ENCODE results near the gene JPT2. TPM values are rescaled to one million over a fixed set of nuclear protein-coding genes. Genes with fewer than 3 reads are reported as not detected.
A peak's percentile ranks its signal among the peaks of the same experiment; 100 is the strongest.

Gene JPT2
- polyA plus RNA-seq, 3 donors: 5.4 to 7.5 (median 5.8) TPM

GRCh38 chr16:1655269-1655807, 22.7 kb upstream of the JPT2 start:
- H2AFZ ChIP-seq (ENCODE audit: insufficient read depth, low read depth, low read length, poor library complexity, severe bottlenecking): no peak overlapping the region
- H3K4me2 ChIP-seq (replicated peaks; ENCODE audit: extremely low read depth, low read length, poor library complexity, severe bottlenecking): no peak overlapping the region
- no peaks in the 10 kb centered on the region for H3K27me3 ChIP-seq (ENCODE audit: control insufficient read depth in 2 of 2, insufficient read depth in 2 of 2, low read length in 2 of 2)
- H3K27ac ChIP-seq (ENCODE audit: low read depth in 1 of 2, low read length in 2 of 2): no peak overlapping the region
- H4K20me1 ChIP-seq (ENCODE audit: insufficient read depth, low read length): peaks cover 7% of the 10 kb centered on the region
- TF ChIP-seq CTCF (IDR thresholded peaks at IDR 0.05): no peak
- no peak for DNase-seq
- intact Hi-C loops (cut with micrococcal nuclease): no loop called here
- H3K4me1 ChIP-seq (ENCODE audit: control insufficient read depth in 1 of 2, insufficient read depth in 2 of 2, low read length in 2 of 2): peaks cover 0 to 5% of the 10 kb centered on the region in 2 donors
- H3K4me3 ChIP-seq (replicated peaks in 1 of 3; ENCODE audit: low read depth in 2 of 3, low read length in 3 of 3): no peak overlapping the region
- no peaks in the 10 kb centered on the region for H3K79me2 ChIP-seq (ENCODE audit: insufficient read depth, low read length)
- 84% methylated on average over 16 of the region's 16 CpGs for WGBS (ENCODE audit: insufficient coverage)
- Mint-ChIP-seq H3K36me3 (peaks cover 65 to 83% of the 10 kb centered on the region in 2 donors), H3K9me3 (peaks cover 0 to 7% (median 0%) of the 10 kb centered on the region in 7 donors), H3K4me1 (peaks cover 7% of the 10 kb centered on the region), H3K27ac (peak overlapping the region in 2 of 7 donors; percentile 69 to 75), H3K27me3 (ENCODE audit: low read depth in 3 of 3) (no peaks in the 10 kb centered on the region), H3K4me3 (no peak overlapping the region)
- H3K9me3 ChIP-seq (replicated peaks in 1 of 2; ENCODE audit: control insufficient read depth in 1 of 2, insufficient read depth in 1 of 2, low read length in 2 of 2): no peaks in the 10 kb centered on the region
- peaks cover 73 to 94% of the 10 kb centered on the region in 2 donors for H3K36me3 ChIP-seq (replicated peaks in 1 of 2; ENCODE audit: control insufficient read depth in 1 of 2, insufficient read depth in 2 of 2, low read length in 2 of 2)
- H3K9ac ChIP-seq (ENCODE audit: insufficient read depth, low read length, poor library complexity, severe bottlenecking): no peak overlapping the region

GRCh38 chr16:1655909-1656807, 21.9 kb upstream of the JPT2 start:
- Histone ChIP-seq H3K27ac (ENCODE audit: low read depth in 1 of 2, low read length in 2 of 2) (no peak overlapping the region), H3K4me3 (replicated peaks in 1 of 3; ENCODE audit: low read depth in 2 of 3, low read length in 3 of 3) (no peak overlapping the region), H3K27me3 (ENCODE audit: control insufficient read depth in 2 of 2, insufficient read depth in 2 of 2, low read length in 2 of 2) (no peaks in the 10 kb centered on the region), H3K4me2 (replicated peaks; ENCODE audit: extremely low read depth, low read length, poor library complexity, severe bottlenecking) (no peak overlapping the region), H3K4me1 (ENCODE audit: control insufficient read depth in 1 of 2, insufficient read depth in 2 of 2, low read length in 2 of 2) (peaks cover 0 to 5% of the 10 kb centered on the region in 2 donors), H2AFZ (ENCODE audit: insufficient read depth, low read depth, low read length, poor library complexity, severe bottlenecking) (no peak overlapping the region), H3K36me3 (replicated peaks in 1 of 2; ENCODE audit: control insufficient read depth in 1 of 2, insufficient read depth in 2 of 2, low read length in 2 of 2) (peaks cover 69 to 93% of the 10 kb centered on the region in 2 donors), H3K9ac (ENCODE audit: insufficient read depth, low read length, poor library complexity, severe bottlenecking) (no peak overlapping the region), H3K79me2 (ENCODE audit: insufficient read depth, low read length) (no peaks in the 10 kb centered on the region), H4K20me1 (ENCODE audit: insufficient read depth, low read length) (peaks cover 7% of the 10 kb centered on the region), H3K9me3 (replicated peaks in 1 of 2; ENCODE audit: control insufficient read depth in 1 of 2, insufficient read depth in 1 of 2, low read length in 2 of 2) (no peaks in the 10 kb centered on the region)
- H3K4me1 Mint-ChIP-seq: peaks cover 7% of the 10 kb centered on the region
- H3K4me3 Mint-ChIP-seq: no peak overlapping the region
- no peaks in the 10 kb centered on the region for H3K27me3 Mint-ChIP-seq (ENCODE audit: low read depth in 3 of 3)
- no peak overlapping the region for H3K27ac Mint-ChIP-seq
- DNase-seq: no peak
- TF ChIP-seq CTCF (IDR thresholded peaks at IDR 0.05): no peak
- WGBS (ENCODE audit: insufficient coverage): 96% methylated on average over 51 of the region's 52 CpGs
- intact Hi-C loops (cut with micrococcal nuclease): no loop called here
- H3K9me3 Mint-ChIP-seq: peaks cover 0 to 2% (median 0%) of the 10 kb centered on the region in 7 donors
- peaks cover 62 to 82% of the 10 kb centered on the region in 2 donors for H3K36me3 Mint-ChIP-seq
